ENCODE results near the gene COBL. TPM values are rescaled to one million over a fixed set of nuclear protein-coding genes. Genes with fewer than 3 reads are reported as not detected.

COBL gene
- total and polyA plus RNA-seq, 12 donors, result 15.5 to 109 (median 87.8) TPM

DNA sequence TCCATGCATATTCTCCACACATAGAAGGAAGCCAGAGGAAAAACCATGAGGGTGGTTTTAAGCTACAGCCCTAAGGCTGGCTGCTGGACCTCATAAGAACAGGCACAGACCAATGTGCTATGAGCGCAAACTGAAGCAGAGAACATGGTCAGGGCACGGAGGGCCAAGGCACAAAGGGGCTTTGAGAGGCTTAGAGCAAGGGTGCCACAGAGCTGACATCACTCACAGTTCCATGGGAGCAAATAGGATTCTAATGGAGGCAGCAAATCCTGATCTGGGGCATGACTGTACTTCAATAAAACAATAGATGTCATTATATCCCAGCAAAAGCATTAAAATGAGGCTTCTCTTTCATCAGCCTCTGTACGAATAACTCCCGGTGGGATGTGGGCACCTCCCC lies 162.4 kb downstream of the COBL start:
- no peaks in the 10 kb centered on the region for H3K36me3 ChIP-seq
- no peak for DNase-seq
- intact Hi-C loops (cut with DNase I), result loop anchor here in 2 of 10 donors (10.0 kb wide), 3 partner anchors 469 to 949 kb away; no protein-coding TSS in a partner anchor
- peaks cover 0 to 15% (median 0%) of the 10 kb centered on the region in 9 donors for H3K4me1 ChIP-seq
- no peak overlapping the region for H3K27ac ChIP-seq
- TF ChIP-seq, protein P1, sequence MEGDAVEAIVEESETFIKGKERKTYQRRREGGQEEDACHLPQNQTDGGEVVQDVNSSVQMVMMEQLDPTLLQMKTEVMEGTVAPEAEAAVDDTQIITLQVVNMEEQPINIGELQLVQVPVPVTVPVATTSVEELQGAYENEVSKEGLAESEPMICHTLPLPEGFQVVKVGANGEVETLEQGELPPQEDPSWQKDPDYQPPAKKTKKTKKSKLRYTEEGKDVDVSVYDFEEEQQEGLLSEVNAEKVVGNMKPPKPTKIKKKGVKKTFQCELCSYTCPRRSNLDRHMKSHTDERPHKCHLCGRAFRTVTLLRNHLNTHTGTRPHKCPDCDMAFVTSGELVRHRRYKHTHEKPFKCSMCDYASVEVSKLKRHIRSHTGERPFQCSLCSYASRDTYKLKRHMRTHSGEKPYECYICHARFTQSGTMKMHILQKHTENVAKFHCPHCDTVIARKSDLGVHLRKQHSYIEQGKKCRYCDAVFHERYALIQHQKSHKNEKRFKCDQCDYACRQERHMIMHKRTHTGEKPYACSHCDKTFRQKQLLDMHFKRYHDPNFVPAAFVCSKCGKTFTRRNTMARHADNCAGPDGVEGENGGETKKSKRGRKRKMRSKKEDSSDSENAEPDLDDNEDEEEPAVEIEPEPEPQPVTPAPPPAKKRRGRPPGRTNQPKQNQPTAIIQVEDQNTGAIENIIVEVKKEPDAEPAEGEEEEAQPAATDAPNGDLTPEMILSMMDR (IDR thresholded peaks at IDR 0.05), result no peak
- no peak overlapping the region for H3K4me3 ChIP-seq
- WGBS, 2 donors, result 94% methylated on average over 4 of the region's 4 CpGs
- peaks cover 0 to 5% (median 0%) of the 10 kb centered on the region in 7 donors for H3K27me3 ChIP-seq
- ATAC-seq, result peak in 1 of 8 donors; percentile 23
- no peaks in the 10 kb centered on the region for H3K9me3 ChIP-seq

DNA sequence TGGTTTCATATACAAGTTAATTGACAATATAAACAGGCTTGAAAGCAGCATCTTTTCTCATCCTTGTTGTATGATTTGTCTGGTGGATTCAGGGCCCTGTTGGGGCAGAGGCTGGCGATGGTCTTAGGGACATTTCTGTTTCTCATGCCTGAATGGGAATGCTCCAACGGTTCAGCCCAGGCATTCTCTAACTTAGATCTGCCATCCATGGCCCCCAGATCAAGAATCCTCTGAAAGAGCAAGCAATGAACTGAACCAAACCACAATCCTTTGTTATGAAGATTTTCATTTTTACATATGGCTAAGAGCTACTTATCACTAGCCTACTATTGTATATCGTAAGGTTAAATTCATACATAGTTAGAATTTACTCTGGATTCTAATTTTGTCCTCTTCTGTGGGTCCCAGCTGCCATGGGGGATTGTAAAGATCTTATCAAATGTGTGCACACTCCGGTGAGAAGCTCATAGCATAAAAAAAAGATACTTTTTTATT lies 163.9 kb downstream of the COBL start:
- Histone ChIP-seq H3K4me3 (no peak overlapping the region), H3K27ac (no peak overlapping the region), H3K9me3 (peaks cover 0 to 7% (median 0%) of the 10 kb centered on the region in 11 donors), H3K36me3 (no peaks in the 10 kb centered on the region), H3K4me1 (peaks cover 0 to 15% (median 0%) of the 10 kb centered on the region in 9 donors), H3K27me3 (peaks cover 0 to 5% (median 0%) of the 10 kb centered on the region in 7 donors)
- WGBS, 2 donors, result 82 to 89% methylated on average over 4 of the region's 4 CpGs
- DNase-seq (no peak), ATAC-seq (no peak)
- TF ChIP-seq, protein P1 (IDR thresholded peaks at IDR 0.05), result no peak
- intact Hi-C loops (cut with DNase I), result loop anchor here in 2 of 10 donors (10.0 kb wide), 3 partner anchors 468 to 948 kb away; no protein-coding TSS in a partner anchor

DNA sequence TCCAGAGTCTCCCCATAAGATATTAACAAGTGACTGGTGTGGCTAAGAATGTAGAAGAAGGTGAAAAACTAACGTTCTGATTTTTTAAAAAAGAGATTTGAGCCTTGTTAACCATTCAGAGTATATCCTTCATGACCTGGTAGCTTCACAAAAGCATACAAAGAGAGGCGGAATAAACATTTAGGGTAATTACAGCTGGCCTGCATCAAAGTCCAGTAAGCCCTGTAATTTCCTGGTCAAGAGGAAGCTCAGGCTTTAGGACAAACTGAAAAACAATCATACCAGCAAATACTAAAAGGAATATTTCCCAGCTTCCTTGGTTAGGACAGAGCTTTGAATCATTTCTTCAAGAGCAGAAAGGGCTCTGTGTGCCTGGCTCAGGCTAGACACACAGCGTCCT lies 165.2 kb downstream of the COBL start:
- DNase-seq (no peak), ATAC-seq (no peak)
- Histone ChIP-seq H3K27me3 (peaks cover 0 to 5% (median 0%) of the 10 kb centered on the region in 7 donors), H3K4me1 (peaks cover 0 to 15% (median 0%) of the 10 kb centered on the region in 9 donors), H3K27ac (peak overlapping the region in 6 of 10 donors; percentile 10 to 52 (median 32)), H3K4me3 (no peak overlapping the region), H3K36me3 (peaks cover 0 to 3% (median 0%) of the 10 kb centered on the region in 9 donors), H3K9me3 (peaks cover 0 to 20% (median 13%) of the 10 kb centered on the region in 11 donors)
- WGBS, 2 donors, result 56 to 70% methylated on average over 3 of the region's 3 CpGs
- intact Hi-C loops (cut with DNase I), result loop anchor here in 2 of 10 donors (10.0 kb wide), 3 partner anchors 467 to 947 kb away; no protein-coding TSS in a partner anchor
- TF ChIP-seq, protein P1 (IDR thresholded peaks at IDR 0.05), result no peak

DNA sequence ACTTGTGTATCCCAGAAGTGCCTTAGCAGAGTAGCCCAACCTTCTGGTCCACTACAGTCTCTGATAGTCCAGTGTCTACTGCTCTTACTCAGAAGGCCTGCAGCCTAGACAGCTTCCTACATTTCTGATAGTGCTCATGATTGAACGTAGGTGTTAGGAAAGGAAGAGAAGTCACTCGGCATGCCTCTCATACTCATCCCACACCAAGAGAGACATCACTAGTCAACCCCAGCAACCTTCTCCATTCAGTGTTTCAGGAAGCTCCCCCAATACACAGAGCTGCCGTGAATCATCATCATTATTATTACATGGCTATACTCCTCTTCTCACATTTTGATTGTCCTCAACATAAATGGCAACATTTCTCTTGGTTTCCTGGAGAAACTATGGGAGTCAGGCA lies 166.4 kb downstream of the COBL start:
- ATAC-seq (no peak), DNase-seq (no peak)
- intact Hi-C loops (cut with DNase I), result loop anchor here in 2 of 10 donors (10.0 kb wide), 3 partner anchors 465 to 945 kb away; no protein-coding TSS in a partner anchor
- Histone ChIP-seq H3K4me3 (no peak overlapping the region), H3K9me3 (peaks cover 0 to 27% (median 13%) of the 10 kb centered on the region in 11 donors), H3K4me1 (peaks cover 0 to 15% (median 0%) of the 10 kb centered on the region in 9 donors), H3K27me3 (peaks cover 0 to 5% (median 0%) of the 10 kb centered on the region in 7 donors), H3K27ac (no peak overlapping the region), H3K36me3 (peaks cover 0 to 3% (median 0%) of the 10 kb centered on the region in 9 donors)
- 85 to 91% methylated on average over 3 of the region's 3 CpGs for WGBS, 2 donors
- TF ChIP-seq, protein P1 (IDR thresholded peaks at IDR 0.05), result no peak

All from heart right ventricle (tissue), 16 donors.